Measurements from ENCODE around the gene IRAK2.
A peak's percentile ranks its signal among the peaks of the same experiment; 100 is the strongest.
"Not testable (repeated sequence)": the region's sequence is repeated elsewhere in the genome, so short reads cannot be mapped to it uniquely, and the experiment has no call there.

IRAK2 gene

GRCh38 chr3:10164546-10165393, at the start of gene IRAK2:
TSS of gene IRAK2 (plus strand) at chr3:10164919. CDS start at chr3:10164955, 36 bp downstream.
- peak; percentile 24 for DNase-seq (ENCODE audit: low read depth)

GRCh38 chr3:10115326-10116137, 49.2 kb upstream of the IRAK2 start, which contains the start of gene BRK1:
TSS of gene BRK1 (plus strand) at chr3:10115675. CDS start at chr3:10115702, 27 bp downstream.
- peak; percentile 78 for DNase-seq (ENCODE audit: low read depth)

GRCh38 chr3:10116138-10116460, 48.6 kb upstream of the IRAK2 start:
- DNase-seq (ENCODE audit: low read depth): no peak

GRCh38 chr3:10116928-10117327, 47.8 kb upstream of the IRAK2 start:
- DNase-seq (ENCODE audit: low read depth): no peak

- no peak for DNase-seq (ENCODE audit: low read depth)
Measured at GRCh38 chr3:10119376-10119775, 45.3 kb upstream of the IRAK2 start.

- no peak for DNase-seq (ENCODE audit: low read depth)
Measured at GRCh38 chr3:10121064-10121463, 43.7 kb upstream of the IRAK2 start.

GRCh38 chr3:10122724-10123123, 42.0 kb upstream of the IRAK2 start:
- no peak for DNase-seq (ENCODE audit: low read depth)

- DNase-seq (ENCODE audit: low read depth): not testable (repeated sequence)
Measured at GRCh38 chr3:10135872-10136271, 28.8 kb upstream of the IRAK2 start.

- no peak for DNase-seq (ENCODE audit: low read depth)
Measured at GRCh38 chr3:10136426-10137005, 28.2 kb upstream of the IRAK2 start.

- no peak for DNase-seq (ENCODE audit: low read depth)
Measured at GRCh38 chr3:10137178-10137577, 27.5 kb upstream of the IRAK2 start.

GRCh38 chr3:10140996-10141546, 23.6 kb upstream of the IRAK2 start:
- DNase-seq (ENCODE audit: low read depth): no peak

GRCh38 chr3:10142707-10143560, 21.8 kb upstream of the IRAK2 start:
- DNase-seq (ENCODE audit: low read depth): no peak

GRCh38 chr3:10145685-10146084, 19.0 kb upstream of the IRAK2 start:
- no peak for DNase-seq (ENCODE audit: low read depth)

- no peak for DNase-seq (ENCODE audit: low read depth)
Measured at GRCh38 chr3:10149226-10149625, 15.5 kb upstream of the IRAK2 start.

- DNase-seq (ENCODE audit: low read depth): no peak
Measured at GRCh38 chr3:10150987-10151386, 13.7 kb upstream of the IRAK2 start.

GRCh38 chr3:10154335-10155122, 10.2 kb upstream of the IRAK2 start:
- no peak for DNase-seq (ENCODE audit: low read depth)

GRCh38 chr3:10155123-10155472, 9.6 kb upstream of the IRAK2 start:
- DNase-seq (ENCODE audit: low read depth): no peak

GRCh38 chr3:10155658-10156057, 9.1 kb upstream of the IRAK2 start:
- no peak for DNase-seq (ENCODE audit: low read depth)

- DNase-seq (ENCODE audit: low read depth): no peak
Measured at GRCh38 chr3:10157031-10157430, 7.7 kb upstream of the IRAK2 start.

- DNase-seq (ENCODE audit: low read depth): not testable (repeated sequence)
Measured at GRCh38 chr3:10158555-10158954, 6.2 kb upstream of the IRAK2 start.

- no peak for DNase-seq (ENCODE audit: low read depth)
Measured at GRCh38 chr3:10160346-10160745, 4.4 kb upstream of the IRAK2 start.

All from stimulated activated CD8-positive, alpha-beta memory T cell treated with anti-CD3 and anti-CD28 coated beads, Interleukin-15, amount 100 ng/mL, for 1 hour (primary cell).